Right ventricle myocardium inferior (tissue), 1 donor: ENCODE measurements around the gene DYNLT2B. TPM values are rescaled to one million over a fixed set of nuclear protein-coding genes. Genes with fewer than 3 reads are reported as not detected.
"Not testable (repeated sequence)": the region's sequence is repeated elsewhere in the genome, so short reads cannot be mapped to it uniquely, and the experiment has no call there.

Source experiments
- ATAC-seq: fragments of 200-7000 bp; cut with Tn5 transposase; one replicate; pipeline ENCODE4 v1.9.1; 2020; ENCODE audit warnings: mild to moderate bottlenecking, moderate library complexity
- DNase-seq: peaks from one replicate; pipeline ENCODE4 v3.0.0; 2021; ENCODE audit errors: missing footprints
- intact Hi-C: fragments of 100-400 bp; cut with DNase I; formaldehyde crosslinking; loops from one replicate; pipeline ENCODE4 v1.11.0; 2022
- long read RNA-seq: library from polyadenylated mRNA; unstranded; transcript quantifications from one replicate; pipeline ENCODE4 v2.0.0, GENCODE V29; 2021
- total RNA-seq: library from RNA; stranded (reverse); fragmentation: NEBNext Ultra II Directional; extraction: Animal tissue kit (Norgen Biotek cat#: 25700); gene quantifications from one replicate; pipeline ENCODE4 v1.2.1, GENCODE V29; 2021
- donor health status: DM: no; HTN: yes; CAD: no; lungs with severe emphysema.

DYNLT2B gene
- 2.9 TPM for total RNA-seq
- long read RNA-seq, partial matches to known transcripts = 1 of 2 reads
- long read RNA-seq, other reads (novel, unspliced or antisense) = 0 of 2 reads

GRCh38 chr3:196317687-196318467 lies at the start of gene DYNLT2B:
Gene DYNLT2B, minus strand, starts transcription at chr3:196318240. Its CDS starts 88 bp downstream, at chr3:196318152.
- intact Hi-C loops = loop anchor here (1.0 to 5.0 kb wide), 2 partner anchors 31 to 114 kb away; partner anchors contain the start of genes PCYT1A and UBXN7
- ATAC-seq = peak; percentile 99
- peak; percentile 94 for DNase-seq

DNA sequence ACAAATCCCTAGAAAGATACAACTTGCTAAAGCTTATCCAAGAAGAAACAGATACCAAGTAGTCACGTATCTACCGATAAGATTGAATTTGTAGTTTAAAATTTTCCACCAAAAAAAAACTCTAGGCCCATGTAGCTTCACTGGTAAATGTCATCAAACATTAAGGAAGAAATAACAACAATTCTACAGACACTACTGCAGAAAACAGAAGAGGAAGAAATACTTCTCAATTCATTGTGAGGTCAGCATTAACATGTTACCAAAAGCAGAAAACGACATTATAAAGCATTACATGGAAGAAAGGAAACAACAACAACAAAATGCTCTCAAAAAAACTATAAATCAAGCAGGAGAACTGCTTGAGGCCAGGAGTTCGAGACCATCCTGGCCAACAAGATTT lies 47.7 kb upstream of the DYNLT2B start:
- no peak for DNase-seq
- intact Hi-C loops = no loop called here
- ATAC-seq = no peak

DNA sequence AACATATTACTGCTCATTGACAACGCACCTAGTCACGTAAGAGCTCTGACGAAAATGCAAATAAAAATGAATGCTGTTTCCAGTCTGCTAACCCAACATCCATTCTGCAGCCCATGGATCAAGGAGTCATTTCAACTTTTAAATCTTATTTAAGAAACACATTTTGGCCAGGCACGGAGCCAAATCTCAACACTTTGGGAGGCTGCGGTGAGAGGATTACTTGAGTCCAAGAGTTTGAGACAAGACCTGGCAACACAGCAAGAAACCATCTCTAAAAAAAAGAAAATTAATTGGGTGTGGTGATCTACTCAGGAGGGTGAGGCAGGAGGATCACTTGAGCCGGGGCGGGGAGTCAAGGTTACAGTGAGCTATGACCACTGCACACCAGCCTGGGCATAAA lies 42.5 kb upstream of the DYNLT2B start:
- intact Hi-C loops = no loop called here
- DNase-seq (no peak), ATAC-seq (no peak)

GRCh38 chr3:196358540-196358939 lies 40.5 kb upstream of the DYNLT2B start:
- ATAC-seq, intact Hi-C loops, DNase-seq: not testable (repeated sequence)

GRCh38 chr3:196357905-196358304 lies 39.9 kb upstream of the DYNLT2B start:
- ATAC-seq (no peak), DNase-seq (no peak)
- intact Hi-C loops = no loop called here

GRCh38 chr3:196356556-196356955 lies 38.5 kb upstream of the DYNLT2B start:
- intact Hi-C loops = no loop called here
- DNase-seq (no peak), ATAC-seq (no peak)

GRCh38 chr3:196355668-196356067 lies 37.6 kb upstream of the DYNLT2B start:
- intact Hi-C loops = no loop called here
- ATAC-seq = no peak

GRCh38 chr3:196354132-196354531 lies 36.1 kb upstream of the DYNLT2B start:
- DNase-seq (no peak), ATAC-seq (no peak)
- intact Hi-C loops = no loop called here

More at GRCh38 chr3:196355668-196356067, 37.6 kb upstream of the DYNLT2B start:
- DNase-seq = no peak

DNA sequence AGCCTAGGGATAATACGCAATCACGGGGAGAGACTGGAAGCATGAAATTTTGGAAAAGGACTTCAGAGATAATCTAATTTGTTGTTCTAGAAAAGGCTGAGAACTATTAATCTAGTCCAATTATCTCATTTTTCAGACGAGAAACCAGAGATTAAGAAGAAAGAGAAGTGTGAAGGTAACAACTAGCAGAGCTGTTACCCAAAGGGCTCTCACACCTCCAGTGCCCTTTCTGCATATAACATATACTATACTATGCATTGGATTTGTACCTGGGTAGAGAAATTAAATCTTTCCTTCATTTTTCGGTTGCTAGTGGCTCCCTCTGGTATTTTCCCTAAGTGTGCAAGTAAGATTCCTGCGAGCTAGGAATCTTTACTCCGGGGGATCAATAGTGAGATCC lies 33.5 kb upstream of the DYNLT2B start:
- no peak for DNase-seq
- ATAC-seq = no peak
- intact Hi-C loops = no loop called here

GRCh38 chr3:196350067-196350466 lies 32.0 kb upstream of the DYNLT2B start:
- ATAC-seq (no peak), DNase-seq (no peak)
- intact Hi-C loops = no loop called here

DNA sequence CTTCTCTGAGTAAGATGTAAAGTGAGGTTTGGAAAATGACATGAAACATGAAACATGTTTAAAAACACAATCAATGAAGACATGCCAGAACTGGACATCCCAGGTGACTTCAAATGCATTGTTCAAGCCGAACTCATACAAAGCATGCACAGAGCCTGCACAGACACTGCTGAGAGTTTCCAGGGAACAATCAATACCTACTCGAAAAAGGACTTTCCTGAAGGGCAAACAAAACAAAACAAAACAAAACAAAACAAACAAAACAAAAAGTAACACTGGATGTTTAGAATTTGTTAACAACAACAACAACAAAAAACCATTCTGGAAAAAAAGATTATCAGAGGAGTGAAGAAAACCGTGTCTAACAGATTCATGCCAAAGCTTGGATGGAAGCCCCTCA lies 30.7 kb upstream of the DYNLT2B start:
- ATAC-seq (no peak), DNase-seq (no peak)
- intact Hi-C loops = no loop called here

GRCh38 chr3:196344663-196345062 lies 26.6 kb upstream of the DYNLT2B start:
- ATAC-seq (no peak), DNase-seq (no peak)
- intact Hi-C loops = no loop called here

- ATAC-seq, intact Hi-C loops, DNase-seq: not testable (repeated sequence)
These were observed 25.9 kb upstream of the DYNLT2B start for GRCh38 chr3:196343917-196344316.

- DNase-seq = no peak
- ATAC-seq = no peak
These were observed 23.1 kb upstream of the DYNLT2B start for GRCh38 chr3:196341137-196341536.

DNA sequence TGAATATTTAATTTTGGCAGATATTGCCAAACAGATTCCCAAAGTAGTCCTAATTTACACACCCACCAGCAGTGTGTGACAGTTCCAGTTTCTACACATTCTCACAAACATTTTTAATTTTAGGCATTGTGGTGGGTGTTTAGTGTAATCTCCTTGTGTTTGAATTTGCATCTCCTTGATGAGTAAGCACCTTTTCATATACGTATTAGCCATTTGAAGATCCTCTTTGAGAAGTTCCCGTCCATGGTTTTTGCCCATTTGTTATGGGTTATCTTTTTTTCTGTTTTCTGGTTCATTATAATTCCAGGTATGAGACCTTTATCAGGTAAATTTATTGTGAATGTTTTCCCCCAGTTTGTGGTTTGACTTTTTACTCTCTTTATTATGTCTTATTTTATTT lies 22.4 kb upstream of the DYNLT2B start:
- intact Hi-C loops = no loop called here
- ATAC-seq (no peak), DNase-seq (no peak)

More at GRCh38 chr3:196341137-196341536, 23.1 kb upstream of the DYNLT2B start:
- intact Hi-C loops = no loop called here

GRCh38 chr3:196339493-196340254 lies 21.6 kb upstream of the DYNLT2B start:
- no peak for DNase-seq

GRCh38 chr3:196339044-196339443 lies 21.0 kb upstream of the DYNLT2B start:
- intact Hi-C loops = no loop called here
- no peak for DNase-seq
- ATAC-seq = no peak

More at GRCh38 chr3:196339493-196340254, 21.6 kb upstream of the DYNLT2B start:
- intact Hi-C loops = no loop called here
- no peak for ATAC-seq

DNA sequence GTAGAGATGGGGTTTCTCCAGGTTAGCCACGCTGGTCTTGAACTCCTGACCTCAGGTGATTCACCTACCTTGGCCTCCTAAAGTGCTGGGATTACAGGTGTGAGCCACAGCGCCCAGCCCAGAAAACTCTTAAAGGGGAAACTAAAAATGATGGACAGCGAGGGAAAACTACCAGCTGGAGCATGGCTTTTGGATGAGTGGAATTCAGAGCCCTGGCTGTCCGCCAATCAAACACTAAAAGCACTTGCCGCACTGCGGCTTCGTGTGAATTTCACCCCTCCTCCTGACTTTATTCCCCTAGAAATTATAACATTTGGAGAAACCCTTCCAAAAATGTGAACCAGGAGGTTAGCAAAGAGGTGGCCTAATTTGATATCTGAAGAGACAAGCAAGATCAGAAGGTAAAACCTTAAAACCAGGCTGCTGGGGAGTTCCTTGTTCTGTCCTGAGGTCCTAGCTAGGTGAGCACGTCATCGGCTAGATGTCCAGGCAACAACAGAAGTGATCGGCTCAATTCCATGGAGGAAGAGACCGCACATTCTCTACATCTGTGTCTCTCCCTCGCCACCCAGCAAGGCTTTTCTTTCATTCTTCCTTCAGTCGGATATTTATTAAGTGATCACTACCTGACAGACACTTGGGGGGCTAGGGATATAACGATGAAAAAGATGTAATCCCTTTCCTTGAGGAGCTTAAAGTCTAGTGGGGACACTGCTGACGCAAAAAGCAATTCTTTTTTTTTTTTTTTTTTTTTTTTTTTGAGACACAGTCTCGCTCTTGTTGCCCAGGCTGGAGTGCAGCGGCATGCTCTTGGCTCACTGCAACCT lies 18.5 kb upstream of the DYNLT2B start:
- intact Hi-C loops = no loop called here
- no peak for ATAC-seq
- no peak for DNase-seq

DNA sequence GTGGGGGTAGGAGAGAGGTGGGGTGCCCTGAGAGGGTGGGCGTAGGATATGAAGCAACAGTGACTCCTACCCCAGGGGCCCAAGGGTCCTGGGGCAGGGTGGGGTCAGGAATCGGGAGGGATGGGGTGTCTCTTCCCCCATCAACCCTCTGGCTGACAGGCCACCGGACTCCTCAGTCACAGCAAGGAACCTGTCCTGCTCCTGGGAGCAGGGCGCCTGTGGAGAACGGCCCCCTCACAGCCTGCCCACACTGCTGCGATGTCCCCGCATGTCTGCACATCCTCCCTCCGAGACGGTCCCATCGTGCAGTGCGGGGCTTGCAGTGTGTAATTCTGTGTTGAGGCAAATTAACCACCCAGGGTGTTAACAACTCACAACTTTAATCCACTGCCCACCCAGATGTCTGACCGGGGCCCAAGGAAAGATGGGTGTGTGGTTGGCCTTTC lies 17.5 kb upstream of the DYNLT2B start:
- intact Hi-C loops = no loop called here
- ATAC-seq = no peak
- no peak for DNase-seq
